ENCODE results near the gene TGM6. TPM values are rescaled to one million over a fixed set of nuclear protein-coding genes. Genes with fewer than 3 reads are reported as not detected.

Gene TGM6
- total and polyA plus RNA-seq, 11 donors: not detected

DNA sequence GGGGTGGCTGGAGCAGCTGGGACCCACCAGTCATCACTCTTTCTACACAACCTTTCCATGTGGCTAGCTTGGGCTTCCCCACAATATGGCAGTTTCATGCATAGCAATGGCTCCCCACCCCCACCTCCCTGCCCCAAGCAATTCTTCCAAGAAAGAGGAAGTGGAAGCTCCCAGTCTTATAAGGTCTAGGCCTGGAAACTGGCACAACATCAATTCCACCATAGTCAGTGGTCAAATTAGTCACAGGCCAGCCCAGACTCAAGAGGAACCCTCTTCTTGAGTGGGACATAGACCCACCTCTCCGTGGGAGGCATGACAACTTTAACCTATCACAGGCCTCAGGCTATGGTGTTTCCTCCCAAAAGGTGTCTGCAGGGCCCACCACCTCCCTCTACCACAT lies 17.7 kb downstream of the TGM6 start:
- ATAC-seq: no peak
- WGBS, 4 donors: 29 to 75% (median 71%) methylated on average over 1 of the region's 1 CpG

GRCh38 chr20:2399390-2399789 lies 18.7 kb downstream of the TGM6 start:
- Histone ChIP-seq H3K9me3 (peaks cover 0 to 14% (median 0%) of the 10 kb centered on the region in 12 donors), H3K4me3 (no peak overlapping the region), H3K27ac (no peak overlapping the region), H3K36me3 (no peaks in the 10 kb centered on the region), H3K27me3 (peaks cover 0 to 21% (median 0%) of the 10 kb centered on the region in 9 donors), H3K4me1 (no peaks in the 10 kb centered on the region)
- no peak for TF ChIP-seq POLR2A (IDR thresholded peaks at IDR 0.05)
- TF ChIP-seq CTCF (IDR thresholded peaks at IDR 0.05): no peak
- intact Hi-C loops (cut with DNase I): no loop called here
- ATAC-seq: no peak
- DNase-seq: no peak
- WGBS, 4 donors: 92 to 97% (median 94%) methylated on average over 16 of the region's 16 CpGs

More for the DNA sequence above, 17.7 kb downstream of the TGM6 start:
- Histone ChIP-seq H3K27me3 (peaks cover 0 to 25% (median 0%) of the 10 kb centered on the region in 9 donors), H3K9me3 (peaks cover 0 to 14% (median 0%) of the 10 kb centered on the region in 12 donors), H3K36me3 (no peaks in the 10 kb centered on the region), H3K4me3 (no peak overlapping the region), H3K4me1 (no peaks in the 10 kb centered on the region), H3K27ac (no peak overlapping the region)
- no peak for DNase-seq
- TF ChIP-seq CTCF (IDR thresholded peaks at IDR 0.05) (no peak), POLR2A (IDR thresholded peaks at IDR 0.05) (no peak)
- intact Hi-C loops (cut with DNase I): no loop called here

- TF ChIP-seq POLR2A (IDR thresholded peaks at IDR 0.05) (no peak), CTCF (IDR thresholded peaks at IDR 0.05) (no peak)
- H3K4me1 ChIP-seq: no peaks in the 10 kb centered on the region
- H3K9me3 ChIP-seq: peaks cover 0 to 22% (median 5%) of the 10 kb centered on the region in 12 donors
- H3K27me3 ChIP-seq: peaks cover 0 to 13% (median 0%) of the 10 kb centered on the region in 9 donors
- no peaks in the 10 kb centered on the region for H3K36me3 ChIP-seq
- H3K27ac ChIP-seq: no peak overlapping the region
- intact Hi-C loops (cut with DNase I): no loop called here
- H3K4me3 ChIP-seq: no peak overlapping the region
- ATAC-seq (no peak), DNase-seq (no peak)
- WGBS, 4 donors: 82 to 89% (median 88%) methylated on average over 7 to 11 of the region's 11 CpGs
These were observed 19.6 kb downstream of the TGM6 start for GRCh38 chr20:2400290-2400689.

- Histone ChIP-seq H3K27me3 (peaks cover 0 to 5% (median 0%) of the 10 kb centered on the region in 9 donors), H3K27ac (no peak overlapping the region), H3K4me1 (no peaks in the 10 kb centered on the region), H3K36me3 (no peaks in the 10 kb centered on the region), H3K4me3 (no peak overlapping the region), H3K9me3 (peaks cover 0 to 25% (median 6%) of the 10 kb centered on the region in 12 donors)
- DNase-seq (no peak), ATAC-seq (no peak)
- TF ChIP-seq POLR2A (IDR thresholded peaks at IDR 0.05) (no peak), CTCF (IDR thresholded peaks at IDR 0.05) (no peak)
- intact Hi-C loops (cut with DNase I): no loop called here
- WGBS, 4 donors: 86 to 91% (median 89%) methylated on average over 2 of the region's 2 CpGs
These were observed 20.8 kb downstream of the TGM6 start for GRCh38 chr20:2401527-2401926.
